Stimulated activated CD4-positive, alpha-beta T cell treated with anti-CD3 and anti-CD28 coated beads, Interleukin-12 subunit alpha, Interleukin-12 subunit beta, amount 100 ng/mL, for 48 hours (primary cell): ENCODE results near the gene SLC38A8.
A peak's percentile ranks its signal among the peaks of the same experiment; 100 is the strongest.

Experiments
- DNase-seq, 3 donors: peaks; one replicate each; pipeline ENCODE4 v3.0.0-alpha.2; 2020; ENCODE audit warnings: low read depth in 2 of 3, low spot score in 1 of 3

SLC38A8 gene

DNA sequence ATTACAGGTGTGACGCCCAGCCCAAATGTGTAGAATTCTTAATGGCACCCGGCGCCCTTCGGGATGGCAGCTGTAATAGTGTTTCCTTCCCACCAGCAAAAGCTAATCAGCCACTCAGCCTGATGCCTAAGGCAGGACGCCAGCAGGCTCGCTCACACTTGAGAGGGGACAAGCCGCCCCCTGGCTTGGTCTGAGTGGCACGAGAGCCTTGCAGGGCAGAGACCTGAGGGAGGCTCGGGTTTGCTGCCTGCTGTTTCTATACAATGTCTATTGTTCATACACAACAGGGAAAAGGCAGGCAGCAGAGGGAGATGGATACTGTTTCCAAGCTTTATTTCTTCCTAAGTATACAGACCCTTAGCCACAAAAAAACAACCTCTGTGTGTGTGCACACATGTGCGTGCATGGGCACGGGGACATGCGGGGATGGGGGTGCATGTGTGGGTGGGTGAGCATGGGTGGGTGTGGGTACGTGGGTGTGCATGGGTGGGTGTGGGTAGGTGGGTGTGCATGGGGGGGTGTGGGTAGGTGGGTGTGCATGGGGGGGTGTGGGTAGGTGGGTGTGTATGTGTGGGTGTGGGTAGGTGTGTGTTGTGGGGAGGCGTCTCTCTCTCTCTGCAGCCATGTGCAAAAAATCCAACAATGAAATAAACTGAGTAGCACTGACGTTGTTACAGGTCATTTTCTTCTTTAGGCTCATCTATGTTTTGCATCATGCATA, 10.0 kb downstream of the SLC38A8 start:
- no peak for DNase-seq

GRCh38 chr16:84031556-84031955, 11.0 kb downstream of the SLC38A8 start:
- DNase-seq: no peak

GRCh38 chr16:84029297-84030047, 13.1 kb downstream of the SLC38A8 start:
- DNase-seq: no peak

GRCh38 chr16:84027625-84028024, 15.0 kb downstream of the SLC38A8 start:
- DNase-seq: no peak

DNA sequence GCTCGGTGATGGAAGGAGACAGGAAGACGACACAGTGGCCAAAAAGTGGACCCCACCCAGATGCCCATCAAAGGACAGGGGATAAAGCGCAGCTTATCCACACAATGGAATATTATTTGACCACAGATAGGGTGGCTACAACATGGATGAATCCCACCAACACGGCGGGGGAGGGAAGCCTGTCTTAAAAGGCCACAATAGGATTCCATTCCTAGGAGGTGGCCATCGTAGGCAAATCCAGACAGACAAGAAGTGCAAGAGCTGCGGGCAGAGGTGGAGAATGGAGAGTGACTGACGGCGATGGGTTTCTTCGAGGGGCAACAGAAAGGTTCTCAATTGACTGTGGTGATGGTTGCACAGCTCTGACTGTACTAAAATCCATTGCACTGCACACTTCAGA, 16.0 kb downstream of the SLC38A8 start:
- DNase-seq: no peak

DNA sequence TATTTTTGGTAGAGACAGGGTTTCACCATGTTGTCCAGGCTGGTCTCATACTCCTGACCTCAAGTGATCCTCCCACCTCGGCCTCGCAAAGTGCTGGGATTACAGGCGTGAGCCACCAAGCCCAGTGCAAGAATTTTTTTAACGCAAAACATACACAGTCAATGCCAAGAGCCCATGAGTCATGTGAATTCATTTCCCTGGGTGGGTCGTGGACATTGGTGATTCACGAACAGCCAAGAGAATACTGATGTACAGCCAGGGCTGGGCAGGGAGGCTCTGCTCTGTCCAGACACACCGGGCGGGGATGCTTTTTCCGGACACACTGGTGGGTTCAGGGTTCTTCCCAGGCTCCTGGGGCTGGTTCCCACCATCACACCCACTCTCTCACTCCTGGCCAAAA, 17.7 kb downstream of the SLC38A8 start:
- no peak for DNase-seq

DNA sequence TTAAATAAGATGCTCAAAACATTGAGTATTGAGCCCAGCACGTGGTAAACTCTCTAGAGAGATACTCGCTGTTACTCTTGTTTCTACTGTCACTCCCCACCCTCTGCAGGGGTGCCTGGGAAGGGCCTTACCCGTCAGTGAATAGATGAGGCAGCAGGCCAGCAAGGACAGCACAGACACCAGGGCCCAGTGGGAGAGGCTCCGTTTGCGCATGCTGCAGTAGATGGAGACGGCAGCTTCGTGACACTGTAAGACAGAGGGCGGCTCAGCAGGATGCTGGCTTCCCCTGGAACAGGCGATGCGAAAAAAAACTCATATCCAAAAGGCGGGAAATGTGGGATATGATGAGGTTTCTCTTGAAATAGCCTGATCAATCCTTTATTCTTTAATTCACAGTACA, 20.0 kb downstream of the SLC38A8 start:
- no peak for DNase-seq

DNA sequence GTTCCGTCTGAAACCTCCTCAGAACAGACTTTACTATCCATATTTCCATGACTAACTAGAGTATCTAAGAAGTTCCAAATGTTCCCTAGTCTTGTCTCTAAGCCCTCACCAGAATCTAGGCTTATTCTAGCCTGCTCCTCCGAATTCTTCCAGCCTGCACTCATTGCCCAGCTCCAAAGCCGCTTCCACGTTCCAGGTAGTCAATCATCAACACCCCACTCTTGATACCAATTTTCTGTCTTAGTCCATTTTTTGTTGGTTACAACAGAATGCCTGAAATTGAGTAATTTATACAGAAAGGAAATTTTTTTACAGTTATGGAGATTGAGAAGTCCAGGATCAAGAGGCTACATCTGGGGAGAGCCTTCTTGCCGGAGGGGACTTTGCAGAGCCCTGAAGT, 21.1 kb downstream of the SLC38A8 start:
- no peak for DNase-seq

- no peak for DNase-seq
These were observed 22.2 kb downstream of the SLC38A8 start for GRCh38 chr16:84020353-84020752.

DNA sequence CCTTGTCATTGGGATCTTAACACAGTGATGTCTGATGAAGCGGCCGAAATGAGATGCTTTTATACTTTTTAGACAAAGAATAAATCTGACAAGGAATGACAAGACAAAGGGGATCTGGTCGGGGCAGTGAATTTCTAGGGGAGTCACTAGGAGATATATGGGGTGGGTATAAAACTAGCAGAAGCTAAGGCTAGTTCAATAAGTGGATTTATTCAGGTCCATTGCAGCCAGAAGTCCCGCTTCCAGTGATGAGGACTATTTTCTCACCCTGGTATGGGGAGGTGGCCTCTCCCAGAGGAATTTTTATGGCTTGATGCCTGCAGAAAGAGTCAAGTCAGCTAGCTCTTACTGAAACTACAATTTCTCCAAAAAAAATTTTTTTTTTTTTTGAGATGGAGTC, 23.9 kb downstream of the SLC38A8 start:
- no peak for DNase-seq

- DNase-seq: no peak
These were observed 26.1 kb downstream of the SLC38A8 start for GRCh38 chr16:84016477-84016876.

DNA sequence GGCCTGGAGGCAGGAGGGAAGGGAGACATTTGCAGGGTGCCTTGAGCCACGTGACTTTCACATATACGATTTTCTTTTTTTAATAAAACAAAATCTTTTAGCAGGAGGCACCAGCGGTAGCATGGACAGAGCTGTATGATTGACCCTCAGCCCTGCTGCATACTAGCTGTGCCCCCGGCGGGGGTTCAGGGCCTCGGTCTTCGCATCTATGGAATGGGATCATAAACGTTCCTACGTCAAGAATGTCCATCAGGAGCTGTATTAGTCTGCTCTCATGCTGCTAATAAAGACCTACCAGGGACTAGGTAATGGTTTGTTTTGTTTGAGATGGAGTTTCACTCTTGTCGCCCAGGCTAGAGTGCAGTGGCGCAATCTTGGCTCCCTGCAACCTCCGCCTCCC, 27.2 kb downstream of the SLC38A8 start:
- DNase-seq: no peak

DNA sequence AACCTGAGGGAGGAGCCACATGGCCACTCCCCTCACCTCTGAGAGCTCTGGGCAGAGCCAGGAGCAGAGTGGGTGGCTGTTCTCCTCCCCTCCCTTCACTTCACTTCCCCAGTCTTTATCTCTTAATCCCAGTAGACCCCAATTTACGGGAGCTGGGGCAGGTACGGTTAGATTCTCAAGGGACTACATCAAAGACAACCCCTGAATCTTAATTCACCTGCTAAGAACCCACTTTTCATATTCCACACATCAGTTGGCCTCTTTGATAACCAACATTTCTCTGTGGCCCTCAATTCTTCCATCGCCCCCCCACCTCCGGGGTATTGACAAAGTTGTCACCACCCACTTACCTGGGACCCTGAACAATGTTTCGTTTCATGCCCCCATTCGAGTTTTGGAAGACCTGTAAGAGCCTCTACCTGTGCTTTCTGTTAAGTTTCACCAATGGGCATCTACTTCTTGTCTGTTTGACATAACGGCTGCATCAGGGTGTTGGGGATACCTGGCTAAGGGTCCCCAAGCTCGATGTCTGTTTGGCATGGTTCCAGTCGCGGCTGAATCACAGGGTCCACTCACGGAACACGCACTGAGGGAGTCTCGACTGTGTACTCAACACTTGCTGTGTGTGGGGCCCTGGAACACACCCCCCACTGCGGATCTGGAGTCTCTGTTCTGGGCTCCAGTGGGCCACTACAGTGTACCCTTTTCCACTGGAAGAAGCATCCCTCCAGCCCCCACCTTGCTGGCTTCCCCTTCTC, 27.8 kb downstream of the SLC38A8 start:
- DNase-seq: no peak

- peak; percentile 47 to 81 (median 67) for DNase-seq
These were observed 28.6 kb downstream of the SLC38A8 start for GRCh38 chr16:84013787-84014569.

- no peak for DNase-seq
These were observed 33.3 kb downstream of the SLC38A8 start for GRCh38 chr16:84009282-84009681.

- DNase-seq: no peak
These were observed 34.6 kb downstream of the SLC38A8 start for GRCh38 chr16:84007965-84008364.

DNA sequence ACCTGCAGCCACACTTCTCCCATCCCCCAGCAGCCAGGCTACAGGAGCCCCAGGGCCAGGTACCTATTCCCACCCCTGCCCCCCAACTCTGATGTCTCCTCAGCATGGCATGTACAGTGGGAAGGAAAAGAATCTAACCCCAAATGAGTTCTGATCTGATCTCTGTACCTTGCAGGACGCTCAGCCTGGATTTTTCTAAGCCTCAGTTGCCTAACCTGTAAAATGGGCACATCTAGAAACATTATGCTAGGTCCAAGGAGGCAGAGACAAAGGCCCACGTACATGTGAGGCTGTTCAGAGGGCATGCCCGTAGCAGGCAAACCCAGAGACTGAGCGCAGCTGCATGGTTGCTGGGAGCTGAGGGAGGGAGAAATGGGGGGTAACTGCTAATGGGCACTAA, 35.1 kb downstream of the SLC38A8 start:
- DNase-seq: no peak

DNA sequence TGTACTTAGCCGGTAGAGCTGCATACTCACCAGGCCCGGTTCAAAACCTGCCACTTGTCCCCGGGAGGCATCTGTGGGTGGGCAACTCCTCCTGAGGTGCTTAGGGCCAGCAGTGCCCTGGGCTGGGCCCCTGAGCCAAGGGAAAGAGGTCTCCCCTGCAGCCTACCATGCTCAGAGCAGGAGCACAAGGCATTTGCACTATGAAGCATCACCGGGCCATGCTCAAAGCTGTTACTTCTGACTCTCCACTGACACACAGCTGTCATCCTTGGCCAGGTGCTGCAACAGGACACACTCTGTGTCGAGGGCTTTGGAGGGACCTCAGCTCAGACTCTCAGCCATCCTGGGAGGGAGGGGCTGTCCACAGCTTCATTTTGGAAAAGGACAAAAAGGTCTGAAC, 37.2 kb downstream of the SLC38A8 start:
- DNase-seq: no peak

GRCh38 chr16:84004442-84004841, 38.2 kb downstream of the SLC38A8 start:
- no peak for DNase-seq

DNA sequence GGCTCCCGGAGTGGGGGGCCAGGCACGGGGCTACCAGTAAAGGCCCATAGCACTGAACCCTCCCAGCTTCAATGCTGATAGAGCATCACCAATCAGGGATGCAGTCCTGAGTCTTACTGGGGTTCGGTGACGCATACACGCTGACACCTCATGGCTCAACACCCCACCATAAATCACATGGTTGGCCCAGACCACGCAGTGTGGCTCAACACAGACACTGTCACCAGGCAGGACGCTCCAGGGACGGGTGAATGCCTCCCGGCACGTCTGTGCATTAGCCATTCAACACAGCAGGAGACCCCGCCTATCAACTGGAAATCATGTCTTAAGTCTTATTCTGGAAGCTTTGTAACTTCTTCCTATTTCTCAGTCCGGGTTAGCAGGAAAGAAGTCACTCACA, 39.6 kb downstream of the SLC38A8 start:
- no peak for DNase-seq

DNA sequence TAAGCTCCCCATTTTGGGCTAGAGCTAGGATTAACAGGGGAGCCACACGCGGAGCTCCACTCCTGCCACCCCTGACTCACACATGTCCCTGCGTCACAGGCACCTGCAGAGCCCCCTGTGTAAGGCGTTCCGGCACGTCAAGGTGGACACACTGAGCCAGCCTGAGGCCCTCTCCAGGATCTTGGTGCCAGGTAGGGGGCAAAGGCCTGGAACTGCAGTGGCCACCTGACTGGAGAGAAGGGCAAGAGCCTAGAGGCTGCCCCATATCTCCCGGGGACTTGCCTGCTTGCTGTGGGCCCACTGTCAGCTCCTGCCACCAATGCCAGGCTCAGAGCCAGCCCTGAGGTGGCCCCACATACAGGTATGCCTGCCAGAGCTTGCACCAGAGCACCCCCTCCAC, 40.9 kb downstream of the SLC38A8 start:
- no peak for DNase-seq
